ENCODE data around the gene OR8S1. TPM values are rescaled to one million over a fixed set of nuclear protein-coding genes. Genes with fewer than 3 reads are reported as not detected.

Gene OR8S1
- total RNA-seq, 1 donor from 2014 or later: not detected

DNA sequence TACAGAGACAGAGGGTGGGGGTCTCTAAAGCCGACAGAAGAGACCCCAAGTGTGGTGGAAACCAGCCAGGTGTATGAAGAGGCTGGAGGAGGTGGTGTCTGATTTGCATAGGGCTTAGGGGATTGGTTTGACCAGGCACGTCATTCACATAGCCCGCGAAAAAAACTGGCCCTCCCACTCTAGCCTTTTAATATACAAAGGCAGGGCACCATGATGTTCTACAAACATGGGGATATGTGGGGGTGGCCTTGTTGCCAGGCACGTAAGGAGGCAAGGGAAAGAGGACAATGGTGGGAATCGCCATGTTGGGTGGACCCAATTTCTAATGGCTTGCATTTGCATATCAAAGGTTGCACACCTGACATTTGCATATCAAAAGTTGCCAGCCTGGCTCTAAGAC lies 31.2 kb downstream of the OR8S1 start:
- TF ChIP-seq, protein P1, sequence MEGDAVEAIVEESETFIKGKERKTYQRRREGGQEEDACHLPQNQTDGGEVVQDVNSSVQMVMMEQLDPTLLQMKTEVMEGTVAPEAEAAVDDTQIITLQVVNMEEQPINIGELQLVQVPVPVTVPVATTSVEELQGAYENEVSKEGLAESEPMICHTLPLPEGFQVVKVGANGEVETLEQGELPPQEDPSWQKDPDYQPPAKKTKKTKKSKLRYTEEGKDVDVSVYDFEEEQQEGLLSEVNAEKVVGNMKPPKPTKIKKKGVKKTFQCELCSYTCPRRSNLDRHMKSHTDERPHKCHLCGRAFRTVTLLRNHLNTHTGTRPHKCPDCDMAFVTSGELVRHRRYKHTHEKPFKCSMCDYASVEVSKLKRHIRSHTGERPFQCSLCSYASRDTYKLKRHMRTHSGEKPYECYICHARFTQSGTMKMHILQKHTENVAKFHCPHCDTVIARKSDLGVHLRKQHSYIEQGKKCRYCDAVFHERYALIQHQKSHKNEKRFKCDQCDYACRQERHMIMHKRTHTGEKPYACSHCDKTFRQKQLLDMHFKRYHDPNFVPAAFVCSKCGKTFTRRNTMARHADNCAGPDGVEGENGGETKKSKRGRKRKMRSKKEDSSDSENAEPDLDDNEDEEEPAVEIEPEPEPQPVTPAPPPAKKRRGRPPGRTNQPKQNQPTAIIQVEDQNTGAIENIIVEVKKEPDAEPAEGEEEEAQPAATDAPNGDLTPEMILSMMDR (IDR thresholded peaks at IDR 0.05; ENCODE audit: insufficient read depth, low read length, poor library complexity, severe bottlenecking): no peak
- no peak for DNase-seq (ENCODE audit: low read depth)

DNA sequence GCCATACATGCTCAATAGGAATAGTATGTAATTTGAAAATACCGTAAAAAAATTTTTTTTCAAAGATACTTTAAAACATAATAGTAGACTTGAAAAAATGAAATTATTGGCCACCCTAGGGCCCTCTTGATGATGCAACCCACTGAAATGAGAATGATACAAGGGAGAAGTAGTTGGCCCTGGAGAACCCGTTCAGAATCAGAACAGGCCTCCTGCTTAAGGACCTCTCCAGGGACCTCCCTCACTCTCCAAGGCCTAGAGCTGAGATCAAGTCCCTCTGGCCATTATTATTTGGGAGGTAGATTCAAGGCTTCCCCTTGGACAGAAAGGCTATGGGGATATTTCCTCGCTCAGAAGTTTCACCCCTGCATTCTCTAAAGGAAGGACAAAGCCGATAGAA lies 32.5 kb downstream of the OR8S1 start:
- Histone ChIP-seq H3K4me3 (ENCODE audit: low read depth, low read length) (no peak overlapping the region), H3K27me3 (ENCODE audit: control insufficient read depth, insufficient read depth, low read length) (no peaks in the 10 kb centered on the region), H3K36me3 (ENCODE audit: control insufficient read depth, insufficient read depth, low read length) (no peaks in the 10 kb centered on the region)
- TF ChIP-seq, protein P1 (IDR thresholded peaks at IDR 0.05; ENCODE audit: insufficient read depth, low read length, poor library complexity, severe bottlenecking): no peak
- DNase-seq (ENCODE audit: low read depth): no peak

More for the DNA sequence above, 31.2 kb downstream of the OR8S1 start:
- Histone ChIP-seq H3K27me3 (ENCODE audit: control insufficient read depth, insufficient read depth, low read length) (no peaks in the 10 kb centered on the region), H3K4me3 (ENCODE audit: low read depth, low read length) (no peak overlapping the region), H3K36me3 (ENCODE audit: control insufficient read depth, insufficient read depth, low read length) (no peaks in the 10 kb centered on the region)

DNA sequence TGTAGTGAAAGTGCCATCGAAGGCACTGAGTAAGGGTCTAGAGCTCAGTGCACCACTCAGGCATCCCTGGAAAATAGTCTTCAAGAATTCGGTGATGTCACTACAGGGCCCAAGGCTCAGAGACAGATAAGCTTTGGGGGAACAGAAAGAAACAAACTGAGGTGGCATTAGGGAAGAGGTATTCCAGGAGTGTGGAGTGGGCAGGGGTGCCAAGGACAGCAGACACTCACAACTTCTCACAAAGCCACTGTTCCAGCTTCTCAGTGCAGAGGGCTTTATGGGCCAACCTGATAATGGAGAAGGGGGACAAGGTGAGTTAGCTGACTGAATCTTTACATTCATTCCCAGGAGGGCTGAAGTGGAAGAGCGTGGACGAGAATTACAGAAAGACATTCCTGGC lies 42.3 kb downstream of the OR8S1 start:
- no peak overlapping the region for H3K4me3 ChIP-seq (ENCODE audit: low read depth, low read length)
- no peaks in the 10 kb centered on the region for H3K27me3 ChIP-seq (ENCODE audit: control insufficient read depth, insufficient read depth, low read length)
- H3K36me3 ChIP-seq (ENCODE audit: control insufficient read depth, insufficient read depth, low read length): no peaks in the 10 kb centered on the region
- no peak for DNase-seq (ENCODE audit: low read depth)
- TF ChIP-seq, protein P1 (IDR thresholded peaks at IDR 0.05; ENCODE audit: insufficient read depth, low read length, poor library complexity, severe bottlenecking): no peak

DNA sequence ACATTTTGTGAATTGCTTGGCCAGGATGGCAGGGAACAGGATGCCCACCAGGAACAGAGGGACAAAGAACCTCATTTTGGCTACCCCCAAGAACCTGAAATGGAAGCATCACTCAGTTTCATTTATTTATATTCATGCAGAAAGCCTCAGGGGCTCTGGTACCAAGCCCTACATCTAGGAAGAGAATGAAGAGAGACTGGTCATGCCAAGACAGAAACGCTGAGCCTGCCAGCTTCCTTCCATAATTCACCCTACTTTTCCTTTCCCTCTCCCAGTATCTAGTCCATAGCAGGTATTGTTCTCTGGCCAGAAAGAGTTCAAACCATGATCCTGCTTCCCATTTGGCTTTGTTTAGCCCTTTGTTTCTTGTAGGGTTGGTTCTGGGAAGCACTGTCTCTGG lies 44.5 kb downstream of the OR8S1 start, which contains the start of gene LALBA:
Gene LALBA (minus strand): TSS at position 101 of the 400 bp plus-strand sequence. CDS start 26 bp downstream, at position 75.
- DNase-seq (ENCODE audit: low read depth): no peak
- H3K27me3 ChIP-seq (ENCODE audit: control insufficient read depth, insufficient read depth, low read length): no peaks in the 10 kb centered on the region
- H3K4me3 ChIP-seq (ENCODE audit: low read depth, low read length): no peak within 1 kb of the TSS
- TF ChIP-seq, protein P1 (IDR thresholded peaks at IDR 0.05; ENCODE audit: insufficient read depth, low read length, poor library complexity, severe bottlenecking): no peak
- no peaks in the 10 kb centered on the region for H3K36me3 ChIP-seq (ENCODE audit: control insufficient read depth, insufficient read depth, low read length)

DNA sequence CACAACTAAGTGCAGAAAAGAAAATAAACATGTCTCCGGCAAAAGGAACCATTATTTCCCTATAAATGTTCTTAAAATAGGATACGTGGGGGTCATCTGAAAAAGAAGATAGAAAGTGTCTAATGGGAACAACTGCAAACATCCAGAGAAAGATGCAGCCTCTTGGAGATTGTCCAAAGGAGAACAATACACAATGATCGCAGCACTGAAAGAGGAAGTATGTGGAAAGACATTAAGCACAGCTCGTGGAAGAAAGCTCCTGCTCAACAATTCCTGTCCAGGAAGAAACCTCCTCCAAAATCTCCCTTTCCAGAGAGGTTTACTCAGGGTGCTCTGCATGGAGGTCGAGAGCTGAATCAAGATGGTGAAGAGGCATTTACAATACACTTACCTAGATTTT lies 46.9 kb downstream of the OR8S1 start:
- TF ChIP-seq, protein P1 (IDR thresholded peaks at IDR 0.05; ENCODE audit: insufficient read depth, low read length, poor library complexity, severe bottlenecking): no peak
- Histone ChIP-seq H3K27me3 (ENCODE audit: control insufficient read depth, insufficient read depth, low read length) (no peaks in the 10 kb centered on the region), H3K36me3 (ENCODE audit: control insufficient read depth, insufficient read depth, low read length) (no peaks in the 10 kb centered on the region), H3K4me3 (ENCODE audit: low read depth, low read length) (no peak overlapping the region)
- DNase-seq (ENCODE audit: low read depth): no peak

Other genes starting within 250 kb of the OR8S1 start
- 13.3 and 13.5 TPM in 2 replicates for gene ZNF641, start 174.7 kb upstream of the OR8S1 start, total RNA-seq
- gene ANP32D, start 53.1 kb upstream of the OR8S1 start, total RNA-seq: not detected in 2 replicates
- not detected in 2 replicates for gene C12orf54, start 43.1 kb upstream of the OR8S1 start, total RNA-seq
- not detected in 2 replicates for gene LALBA, start 44.4 kb downstream of the OR8S1 start, total RNA-seq
- 47.2 and 78.2 TPM in 2 replicates for gene KANSL2, start 156.6 kb downstream of the OR8S1 start, total RNA-seq
- gene CCNT1, start 191.1 kb downstream of the OR8S1 start, total RNA-seq: 25.9 and 29.5 TPM in 2 replicates

Data from kidney epithelial cell (primary cell).